Liver (tissue), 9 donors: ENCODE results near the gene UBE2K. TPM values are rescaled to one million over a fixed set of nuclear protein-coding genes. Genes with fewer than 3 reads are reported as not detected.

Experiments used
- DNase-seq: peaks from one replicate; pipeline ENCODE4 v3.0.0-alpha.2; 2017; ENCODE audit warnings: low spot score
- H3K27ac ChIP-seq, 2 donors: one replicate each; pipeline ENCODE4 v1.7.0; 2013; ENCODE audit warnings: inconsistent platforms in 2 of 2, low read length in 2 of 2, control low read depth in 1 of 2, low read depth in 1 of 2, mild to moderate bottlenecking in 1 of 2
- H3K27me3 ChIP-seq, 4 donors: one replicate each; pipeline versions ENCODE4 v1.6.1 to v1.7.0; 2013; ENCODE audit warnings: low read length in 3 of 4, inconsistent platforms in 1 of 4, mild to moderate bottlenecking in 1 of 4, moderate library complexity in 1 of 4; ENCODE audit not compliant: control insufficient read depth in 4 of 4, insufficient read depth in 4 of 4
- H3K36me3 ChIP-seq, 4 donors: one replicate each; pipeline versions ENCODE4 v1.6.1 to v1.7.0; 2013; ENCODE audit warnings: low read length in 3 of 4, mild to moderate bottlenecking in 3 of 4, low read depth in 1 of 4, moderate library complexity in 1 of 4; ENCODE audit not compliant: control insufficient read depth in 4 of 4, insufficient read depth in 3 of 4
- H3K4me1 ChIP-seq, 4 donors: one replicate each; pipeline versions ENCODE4 v1.6.1 to v1.7.0; 2013; ENCODE audit warnings: low read length in 3 of 4, mild to moderate bottlenecking in 3 of 4, moderate library complexity in 1 of 4; ENCODE audit not compliant: control insufficient read depth in 4 of 4, insufficient read depth in 4 of 4
- H3K4me3 ChIP-seq, 3 donors: one replicate each; pipeline versions ENCODE4 v1.6.1 to v1.7.0; 2013; ENCODE audit warnings: low read length in 3 of 3, control low read depth in 1 of 3, low read depth in 1 of 3, mild to moderate bottlenecking in 1 of 3
- H3K9ac ChIP-seq, 2 donors: one replicate each; pipeline ENCODE4 v1.7.0; 2013; ENCODE audit warnings: low read length in 2 of 2, mild to moderate bottlenecking in 2 of 2, moderate library complexity in 2 of 2, control low read depth in 1 of 2, low read depth in 1 of 2
- H3K9me3 ChIP-seq, 4 donors: one replicate each; pipeline versions ENCODE4 v1.6.1 to v1.7.0; 2013; ENCODE audit warnings: low read length in 3 of 4; ENCODE audit not compliant: control insufficient read depth in 4 of 4
- CTCF ChIP-seq: fragments of 150-350 bp; IDR thresholded peaks from 2 replicates; pipeline ENCODE4 v1.5.1; 2017; ENCODE audit warnings: improper control_type of control experiment, low read depth, low read length; ENCODE audit not compliant: missing input control
- EGR1 ChIP-seq, 2 donors: IDR thresholded peaks; 2 replicates each; pipeline ENCODE4 v1.6.1; 2016 to 2018; ENCODE audit warnings: antibody characterized with exemption in 2 of 2, low read depth in 2 of 2
- FOXA2 ChIP-seq: IDR thresholded peaks from 2 replicates; pipeline ENCODE4 v1.6.1; 2016; ENCODE audit warnings: antibody characterized with exemption
- GABPA ChIP-seq, 2 donors: IDR thresholded peaks in 1 of 2; conservative IDR thresholded peaks in 1 of 2; 2 replicates each; pipeline ENCODE4 v1.6.1; 2016; ENCODE audit warnings: antibody characterized with exemption in 2 of 2, mild to moderate bottlenecking in 1 of 2, moderate library complexity in 1 of 2
- HNF4A ChIP-seq, 2 donors: conservative IDR thresholded peaks; 2 replicates each; pipeline ENCODE4 v1.6.1; 2016; ENCODE audit warnings: antibody characterized with exemption in 2 of 2, mild to moderate bottlenecking in 2 of 2
- HNF4G ChIP-seq: IDR thresholded peaks from 2 replicates; pipeline ENCODE4 v1.6.1; 2016; ENCODE audit warnings: antibody characterized with exemption
- JUND ChIP-seq, 2 donors: IDR thresholded peaks; 2 replicates each; pipeline ENCODE4 v1.6.1; 2016; ENCODE audit warnings: antibody characterized with exemption in 2 of 2
- MAX ChIP-seq: IDR thresholded peaks from 2 replicates; pipeline ENCODE4 v1.6.1; 2016; ENCODE audit warnings: antibody characterized with exemption
- NR2F2 ChIP-seq: IDR thresholded peaks from 2 replicates; pipeline ENCODE4 v1.6.1; 2016; ENCODE audit warnings: antibody characterized with exemption
- RAD21 ChIP-seq, 2 donors: IDR thresholded peaks; 2 replicates each; pipeline ENCODE4 v1.6.1; 2016; ENCODE audit warnings: antibody characterized with exemption in 2 of 2, mild to moderate bottlenecking in 2 of 2
- RXRA ChIP-seq, 2 donors: IDR thresholded peaks; 2 replicates each; pipeline ENCODE4 v1.6.1; 2017 to 2018; ENCODE audit warnings: antibody characterized with exemption in 2 of 2, mild to moderate bottlenecking in 1 of 2
- TAF1 ChIP-seq: conservative IDR thresholded peaks from 2 replicates; pipeline ENCODE4 v1.6.1; 2016; ENCODE audit warnings: antibody characterized with exemption, mild to moderate bottlenecking
- YY1 ChIP-seq: IDR thresholded peaks from 2 replicates; pipeline ENCODE4 v1.6.1; 2016; ENCODE audit warnings: antibody characterized with exemption, mild to moderate bottlenecking
- WGBS: extraction: QIAGEN DNeasy Blood & Tissue Kit; methylation state at CpG from one replicate; pipeline ENCODE4 v1.1.7; 2013; 5-methylcytosine and 5-hydroxymethylcytosine counted together
- polyA plus RNA-seq, 2 donors: library from polyadenylated mRNA; stranded (reverse) in 1 of 2; unstranded in 1 of 2; fragments of 200-250 nt in 1 of 2; fragments of >200 nt in 1 of 2; fragmentation: Nextera tagmentation in 1 of 2; extraction: Ambion mirVana in 1 of 2; gene quantifications; one replicate each; pipeline versions ENCODE4 v1.2.1 to v1.2.3, GENCODE V29; 2013 to 2015
- total RNA-seq, 2 donors: library from RNA; depleted of rRNA; stranded (reverse); fragments of >200 nt; gene quantifications; one replicate each; pipeline ENCODE4 v1.2.3, GENCODE V29; 2014
- TF ChIP-seq, protein P1 (sequence below): IDR thresholded peaks from 2 replicates; pipeline ENCODE4 v1.6.1; 2016; ENCODE audit warnings: antibody characterized with exemption
- donor health status: healthy.
- donor health status: healthy.
- donor health status: healthy.
- donor health status: healthy.
- donor health status: healthy.

Gene UBE2K
- total and polyA plus RNA-seq, 4 donors, result 21.5 to 45.3 (median 26.0) TPM

DNA sequence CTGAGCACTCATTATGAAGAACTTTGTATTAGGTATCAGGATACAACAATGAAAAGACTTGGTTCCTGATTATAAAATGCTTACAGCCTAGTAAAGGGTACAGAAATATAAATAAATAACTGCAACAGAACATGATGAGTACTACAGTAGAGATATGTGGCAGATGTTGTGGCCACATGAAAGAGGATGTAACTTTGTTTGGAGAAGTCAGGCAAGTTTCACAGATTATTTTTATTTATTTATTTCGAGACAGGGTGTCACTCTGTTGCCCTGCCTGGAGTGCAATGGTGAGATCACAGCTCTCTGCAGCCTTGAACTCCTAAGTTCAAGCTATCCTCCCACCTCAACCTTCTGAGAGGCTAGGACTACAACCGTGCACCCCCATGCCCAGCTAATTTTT is 15.8 kb upstream of the UBE2K start:
- no peak for TF ChIP-seq NR2F2
- no peak for TF ChIP-seq HNF4G
- TF ChIP-seq JUND (IDR thresholded peaks at IDR 0.05), result no peak
- TF ChIP-seq FOXA2, result no peak
- TF ChIP-seq HNF4A (conservative IDR thresholded peaks at IDR 0.05), result no peak
- TF ChIP-seq YY1, result no peak
- TF ChIP-seq, protein P1, sequence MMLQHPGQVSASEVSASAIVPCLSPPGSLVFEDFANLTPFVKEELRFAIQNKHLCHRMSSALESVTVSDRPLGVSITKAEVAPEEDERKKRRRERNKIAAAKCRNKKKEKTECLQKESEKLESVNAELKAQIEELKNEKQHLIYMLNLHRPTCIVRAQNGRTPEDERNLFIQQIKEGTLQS, result no peak
- Histone ChIP-seq H3K9me3 (no peaks in the 10 kb centered on the region), H3K36me3 (no peaks in the 10 kb centered on the region), H3K27me3 (no peaks in the 10 kb centered on the region), H3K4me1 (no peaks in the 10 kb centered on the region), H3K9ac (no peak overlapping the region), H3K27ac (no peak overlapping the region), H3K4me3 (no peak overlapping the region)
- no peak for DNase-seq
- WGBS, result 78% methylated on average over 2 of the region's 2 CpGs

- Histone ChIP-seq H3K4me3 (no peak overlapping the region), H3K4me1 (no peaks in the 10 kb centered on the region), H3K36me3 (no peaks in the 10 kb centered on the region), H3K27me3 (no peaks in the 10 kb centered on the region), H3K9ac (no peak overlapping the region), H3K27ac (no peak overlapping the region), H3K9me3 (no peaks in the 10 kb centered on the region)
- no peak for DNase-seq
- no peak for TF ChIP-seq HNF4G
- no peak for TF ChIP-seq FOXA2
- WGBS, result 0% methylated on average over 1 of the region's 1 CpG
These were observed 11.9 kb upstream of the UBE2K start for GRCh38 chr4:39685990-39686389.

DNA sequence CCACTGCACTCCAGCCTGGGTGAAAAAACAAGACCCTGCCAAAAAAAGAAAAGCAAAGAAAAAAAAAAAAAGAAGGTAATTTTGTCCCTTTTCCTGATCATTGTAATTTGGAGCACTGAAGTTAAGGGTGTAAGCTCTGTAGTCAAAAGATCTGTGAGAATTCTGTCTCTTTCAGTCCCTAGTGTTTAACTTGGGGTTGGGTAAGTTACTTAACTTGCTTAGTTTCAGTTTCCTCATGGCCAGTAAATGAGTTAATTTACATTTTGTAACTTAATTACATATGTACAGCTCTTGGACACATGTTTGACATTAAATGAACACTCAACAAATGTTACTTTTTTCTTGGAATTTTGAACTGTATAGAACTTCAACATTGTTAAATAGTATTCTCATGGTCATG is 10.9 kb upstream of the UBE2K start:
- no peaks in the 10 kb centered on the region for H3K9me3 ChIP-seq
- no peak overlapping the region for H3K9ac ChIP-seq
- no peak overlapping the region for H3K27ac ChIP-seq
- no peak for DNase-seq
- no peak for TF ChIP-seq HNF4A (conservative IDR thresholded peaks at IDR 0.05)
- TF ChIP-seq JUND (IDR thresholded peaks at IDR 0.05), result no peak
- TF ChIP-seq, protein P1, result no peak
- TF ChIP-seq RAD21 (IDR thresholded peaks at IDR 0.05), result no peak
- no peak for TF ChIP-seq EGR1 (IDR thresholded peaks at IDR 0.05; ENCODE audit: low read depth in 2 of 2)
- TF ChIP-seq FOXA2, result no peak
- no peak for TF ChIP-seq TAF1
- TF ChIP-seq RXRA (IDR thresholded peaks at IDR 0.05), result no peak
- no peak for TF ChIP-seq YY1
- TF ChIP-seq GABPA (IDR thresholded peaks at IDR 0.05 in 1 of 2, conservative IDR thresholded peaks at IDR 0.05 in 1 of 2), result no peak
- TF ChIP-seq HNF4G, result no peak
- no peak for TF ChIP-seq CTCF
- no peak for TF ChIP-seq MAX
- no peaks in the 10 kb centered on the region for H3K4me1 ChIP-seq
- H3K27me3 ChIP-seq, result no peaks in the 10 kb centered on the region
- H3K4me3 ChIP-seq, result no peak overlapping the region
- no peaks in the 10 kb centered on the region for H3K36me3 ChIP-seq
